B cell (primary cell): ENCODE data around the gene GLOD4. TPM values are rescaled to one million over a fixed set of nuclear protein-coding genes. Genes with fewer than 3 reads are reported as not detected.

ENCODE experiments used
- ATAC-seq: fragments of 200-7000 bp; cut with Tn5 transposase; one replicate; pipeline ENCODE4 v1.10.0; 2021; ENCODE audit warnings: low read depth, mild to moderate bottlenecking, moderate number of reproducible peaks, moderate library complexity
- CTCF ChIA-PET: fragments of 350-600 bp; sonication (Branson Sonifier 250); formaldehyde crosslinking; loops from one replicate; lab custom pipeline; 2021; ENCODE audit warnings: antibody characterized with exemption, inconsistent platforms; lab: Charles Lee
- POLR2A ChIA-PET: fragments of 350-600 bp; sonication (Branson Sonifier 250); formaldehyde crosslinking; loops from one replicate; lab custom pipeline; 2021; ENCODE audit warnings: antibody characterized with exemption; lab: Charles Lee
- DNase-seq: peaks from one replicate; pipeline ENCODE4 v3.0.0; 2013
- H2AFZ ChIP-seq: 2 replicates; pipeline ENCODE4 v1.6.1; 2012; ENCODE audit warnings: mild to moderate bottlenecking, low read depth, low read length; ENCODE audit not compliant: insufficient read depth, poor library complexity, severe bottlenecking
- H3K27ac ChIP-seq, 2 donors: 1 replicate in 1 of 2; 2 replicates in 1 of 2; pipeline ENCODE4 v1.5.1; 2012 to 2013; ENCODE audit warnings: low read length in 2 of 2, mild to moderate bottlenecking in 2 of 2, moderate library complexity in 1 of 2
- H3K27me3 ChIP-seq, 4 experiments: fragments of 200-600 bp in 1 of 4; sonication (generic) in 1 of 4; replicated peaks in 1 of 4; 1 replicate in 2 of 4; 2 replicates in 2 of 4; pipeline versions ENCODE4 v1.6.1 to v1.7.0; 2013 to 2016; ENCODE audit warnings: low read length in 3 of 4, mild to moderate bottlenecking in 2 of 4, mixed read lengths in 1 of 4, moderate library complexity in 1 of 4; ENCODE audit not compliant: insufficient read depth in 4 of 4, control insufficient read depth in 3 of 4; ENCODE audit errors: control extremely low read depth in 1 of 4
- H3K36me3 ChIP-seq, 2 experiments: replicated peaks in 1 of 2; 1 replicate in 1 of 2; 2 replicates in 1 of 2; pipeline versions ENCODE4 v1.6.1 to v1.7.1; 2013; ENCODE audit warnings: low read length in 1 of 2; ENCODE audit not compliant: insufficient read depth in 2 of 2, control insufficient read depth in 1 of 2; ENCODE audit errors: control extremely low read depth in 1 of 2, extremely low read depth in 1 of 2
- H3K4me1 ChIP-seq, 2 donors: fragments of 200-600 bp in 1 of 2; sonication (generic) in 1 of 2; 1 replicate in 1 of 2; 2 replicates in 1 of 2; pipeline versions ENCODE4 v1.5.1 to v1.6.1; 2013 to 2017; ENCODE audit warnings: low read length in 2 of 2; ENCODE audit not compliant: control insufficient read depth in 2 of 2, insufficient read depth in 2 of 2
- H3K4me2 ChIP-seq: replicated peaks from 2 replicates; pipeline ENCODE3; 2012; ENCODE audit warnings: mild to moderate bottlenecking, low read depth, low read length; ENCODE audit not compliant: poor library complexity, severe bottlenecking
- H3K4me3 ChIP-seq, 5 experiments: fragments of 200-600 bp in 1 of 5; sonication (generic) in 1 of 5; 1 replicate in 3 of 5; 2 replicates in 2 of 5; pipeline versions ENCODE4 v1.5.1 to v1.7.0; 2011 to 2016; ENCODE audit warnings: low read length in 4 of 5, mild to moderate bottlenecking in 4 of 5, low read depth in 2 of 5, control low read depth in 1 of 5, moderate library complexity in 1 of 5; ENCODE audit not compliant: insufficient read depth in 1 of 5; ENCODE audit errors: control extremely low read depth in 1 of 5, extremely low read depth in 1 of 5
- H3K79me2 ChIP-seq: fragments of 200-600 bp; sonication (generic); one replicate; pipeline ENCODE4 v1.6.0; 2016; ENCODE audit warnings: low read length; ENCODE audit not compliant: control insufficient read depth, insufficient read depth
- H3K9ac ChIP-seq: fragments of 200-600 bp; sonication (generic); 2 replicates; pipeline ENCODE4 v1.6.1; 2017; ENCODE audit warnings: mild to moderate bottlenecking, low read length, moderate library complexity
- H3K9me3 ChIP-seq, 3 donors: one replicate each; pipeline versions ENCODE4 v1.6.1 to v1.7.1; 2013; ENCODE audit warnings: low read length in 2 of 3; ENCODE audit not compliant: control insufficient read depth in 2 of 3, insufficient read depth in 1 of 3; ENCODE audit errors: control extremely low read depth in 1 of 3
- H4K20me1 ChIP-seq: 2 replicates; pipeline ENCODE4 v1.6.0; 2012; ENCODE audit warnings: mild to moderate bottlenecking, low read length; ENCODE audit not compliant: insufficient read depth, control insufficient read depth, poor library complexity, severe bottlenecking
- H3K27ac Mint-ChIP-seq: one replicate; pipeline ENCODE4 v1.8.0; 2021; ENCODE audit warnings: mixed read lengths
- H3K27me3 Mint-ChIP-seq: one replicate; pipeline ENCODE4 v1.8.0; 2021; ENCODE audit warnings: mixed read lengths
- H3K4me1 Mint-ChIP-seq: one replicate; pipeline ENCODE4 v1.8.0; 2021; ENCODE audit warnings: mixed read lengths
- H3K4me3 Mint-ChIP-seq: one replicate; pipeline ENCODE4 v1.8.0; 2021; ENCODE audit warnings: mixed read lengths
- H3K9me3 Mint-ChIP-seq: one replicate; pipeline ENCODE4 v1.8.0; 2022; ENCODE audit warnings: mixed read lengths; ENCODE audit not compliant: insufficient read depth
- EZH2 ChIP-seq: IDR thresholded peaks from 2 replicates; pipeline ENCODE4 v1.6.1; 2012; ENCODE audit warnings: borderline replicate concordance, low read depth, mild to moderate bottlenecking, moderate library complexity, low read length; ENCODE audit not compliant: insufficient read depth, poor library complexity, severe bottlenecking
- WGBS: methylation state at CpG from one replicate; pipeline ENCODE4 v1.1.5; 2013; ENCODE audit warnings: missing lambda C conversion rate; ENCODE audit not compliant: insufficient coverage; 5-methylcytosine and 5-hydroxymethylcytosine counted together
- intact Hi-C: fragments of 100-400 bp; cut with micrococcal nuclease; formaldehyde crosslinking; loops from one replicate; pipeline ENCODE4 v1.10.0; 2022
- polyA plus RNA-seq: library from polyadenylated mRNA; depleted of rRNA; stranded (reverse); fragments of >200 nt; gene quantifications from 2 replicates; pipeline ENCODE4 v1.2.3, GENCODE V29; 2012
- total RNA-seq, 2 donors: library from RNA; stranded (reverse); fragments of 120-200 nt in 1 of 2; gene quantifications; 1 replicate in 1 of 2; 2 replicates in 1 of 2; pipeline versions ENCODE4 v1.2.3 to v1.2.4, GENCODE V29; 2013 to 2022
- TF ChIP-seq, protein P1 (sequence below): fragments of 200-600 bp; IDR thresholded peaks from one replicate; pipeline ENCODE4 v1.8.0; 2022; ENCODE audit warnings: antibody characterized with exemption, mild to moderate bottlenecking

The GLOD4 gene
- total and polyA plus RNA-seq, 2 donors (not counting 1 experiment from before 2014, with no cell fraction given): 24.0 to 77.4 TPM

DNA sequence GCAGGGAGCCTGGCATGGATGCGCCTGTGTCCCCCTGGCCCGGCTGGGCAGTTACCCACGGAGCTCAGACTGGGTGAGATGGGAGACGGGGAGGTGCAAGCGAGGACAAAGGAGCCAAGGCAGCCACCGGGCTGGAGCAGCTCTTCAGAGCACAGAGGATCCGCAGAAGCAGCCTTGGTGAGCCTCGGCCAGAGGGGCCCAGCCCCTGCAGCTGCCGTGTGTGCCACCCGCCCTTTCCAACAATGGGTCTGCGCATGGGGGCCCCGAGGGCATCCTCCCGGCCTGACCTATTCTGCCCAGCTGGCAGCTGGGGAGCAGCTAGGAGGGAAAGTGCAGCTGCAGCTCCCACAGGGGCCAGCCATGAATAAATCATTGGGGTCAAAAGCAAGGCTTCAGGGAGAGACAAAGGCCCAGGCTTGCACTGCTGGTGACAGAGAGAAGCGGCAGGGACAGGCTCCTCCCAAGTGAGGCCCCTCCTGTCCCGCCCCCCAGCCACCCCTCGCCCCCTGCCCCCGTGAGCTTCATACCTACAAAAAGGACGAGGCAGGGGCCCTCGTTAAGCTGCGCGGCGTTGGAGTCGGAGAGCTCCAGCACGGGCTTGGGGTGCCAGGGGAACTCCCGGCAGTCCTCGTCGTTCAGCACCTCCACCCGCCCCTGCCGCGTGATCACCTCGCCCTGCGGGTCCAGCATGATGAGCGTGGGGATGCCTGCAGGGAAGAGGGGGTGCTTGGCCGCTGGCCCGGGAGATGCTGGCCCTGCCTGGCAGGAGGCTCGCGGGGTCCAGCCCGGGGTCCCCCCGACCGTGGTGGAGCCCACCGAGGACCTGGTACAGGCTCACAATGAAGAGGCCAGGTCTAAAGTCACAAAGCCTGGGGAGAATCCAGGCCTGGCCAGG lies 22.7 kb upstream of the GLOD4 start:
- no peak for TF ChIP-seq EZH2
- TF ChIP-seq, protein P1, sequence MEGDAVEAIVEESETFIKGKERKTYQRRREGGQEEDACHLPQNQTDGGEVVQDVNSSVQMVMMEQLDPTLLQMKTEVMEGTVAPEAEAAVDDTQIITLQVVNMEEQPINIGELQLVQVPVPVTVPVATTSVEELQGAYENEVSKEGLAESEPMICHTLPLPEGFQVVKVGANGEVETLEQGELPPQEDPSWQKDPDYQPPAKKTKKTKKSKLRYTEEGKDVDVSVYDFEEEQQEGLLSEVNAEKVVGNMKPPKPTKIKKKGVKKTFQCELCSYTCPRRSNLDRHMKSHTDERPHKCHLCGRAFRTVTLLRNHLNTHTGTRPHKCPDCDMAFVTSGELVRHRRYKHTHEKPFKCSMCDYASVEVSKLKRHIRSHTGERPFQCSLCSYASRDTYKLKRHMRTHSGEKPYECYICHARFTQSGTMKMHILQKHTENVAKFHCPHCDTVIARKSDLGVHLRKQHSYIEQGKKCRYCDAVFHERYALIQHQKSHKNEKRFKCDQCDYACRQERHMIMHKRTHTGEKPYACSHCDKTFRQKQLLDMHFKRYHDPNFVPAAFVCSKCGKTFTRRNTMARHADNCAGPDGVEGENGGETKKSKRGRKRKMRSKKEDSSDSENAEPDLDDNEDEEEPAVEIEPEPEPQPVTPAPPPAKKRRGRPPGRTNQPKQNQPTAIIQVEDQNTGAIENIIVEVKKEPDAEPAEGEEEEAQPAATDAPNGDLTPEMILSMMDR: no peak
- Histone ChIP-seq H3K9ac (no peak overlapping the region), H3K9me3 (no peaks in the 10 kb centered on the region), H4K20me1 (no peaks in the 10 kb centered on the region), H3K36me3 (no peaks in the 10 kb centered on the region), H3K79me2 (no peaks in the 10 kb centered on the region), H2AFZ (no peak overlapping the region), H3K4me2 (no peak overlapping the region), H3K4me1 (no peaks in the 10 kb centered on the region), H3K27me3 (peaks cover 0 to 2% (median 0%) of the 10 kb centered on the region in 4 experiments), H3K4me3 (no peak overlapping the region), H3K27ac (no peak overlapping the region)
- intact Hi-C loops: no loop called here
- no peaks in the 10 kb centered on the region for H3K9me3 Mint-ChIP-seq
- ATAC-seq (no peak), DNase-seq (no peak)
- H3K27me3 Mint-ChIP-seq: no peaks in the 10 kb centered on the region
- 90% methylated on average over 37 of the region's 41 CpGs for WGBS
- H3K4me3 Mint-ChIP-seq: no peak overlapping the region
- ChIA-PET CTCF (no interaction called here), POLR2A (no interaction called here)
- no peak overlapping the region for H3K27ac Mint-ChIP-seq
- H3K4me1 Mint-ChIP-seq: no peaks in the 10 kb centered on the region
